Activated naive CD4-positive, alpha-beta T cell treated with anti-CD3 and anti-CD28 coated beads, Interleukin-2, amount 10 ng/mL, durations not matched to agents 7 days and 5 days (primary cell): ENCODE results near the gene MSI2.

Experiments used
- CTCF ChIA-PET: fragments of 350-600 bp; sonication (Branson Sonifier 250); formaldehyde crosslinking; loops from one replicate; lab custom pipeline; 2021; ENCODE audit warnings: antibody characterized with exemption; lab: Charles Lee
- DNase-seq: peaks from one replicate; pipeline ENCODE4 v3.0.0-alpha.2; 2020
- H3K27ac Mint-ChIP-seq: one replicate; pipeline ENCODE4 v1.8.0; 2021; ENCODE audit warnings: mild to moderate bottlenecking, moderate library complexity, mixed read lengths
- H3K27me3 Mint-ChIP-seq: one replicate; pipeline ENCODE4 v1.8.0; 2021; ENCODE audit warnings: mild to moderate bottlenecking, mixed read lengths
- H3K36me3 Mint-ChIP-seq: one replicate; pipeline ENCODE4 v1.8.0; 2021; ENCODE audit warnings: mixed read lengths
- H3K4me1 Mint-ChIP-seq: one replicate; pipeline ENCODE4 v1.8.0; 2021; ENCODE audit warnings: mixed read lengths
- H3K4me3 Mint-ChIP-seq: one replicate; pipeline ENCODE4 v1.8.0; 2021; ENCODE audit warnings: mild to moderate bottlenecking, moderate library complexity, mixed read lengths
- H3K9me3 Mint-ChIP-seq: one replicate; pipeline ENCODE4 v1.8.0; 2021; ENCODE audit warnings: mixed read lengths

MSI2 gene

DNA sequence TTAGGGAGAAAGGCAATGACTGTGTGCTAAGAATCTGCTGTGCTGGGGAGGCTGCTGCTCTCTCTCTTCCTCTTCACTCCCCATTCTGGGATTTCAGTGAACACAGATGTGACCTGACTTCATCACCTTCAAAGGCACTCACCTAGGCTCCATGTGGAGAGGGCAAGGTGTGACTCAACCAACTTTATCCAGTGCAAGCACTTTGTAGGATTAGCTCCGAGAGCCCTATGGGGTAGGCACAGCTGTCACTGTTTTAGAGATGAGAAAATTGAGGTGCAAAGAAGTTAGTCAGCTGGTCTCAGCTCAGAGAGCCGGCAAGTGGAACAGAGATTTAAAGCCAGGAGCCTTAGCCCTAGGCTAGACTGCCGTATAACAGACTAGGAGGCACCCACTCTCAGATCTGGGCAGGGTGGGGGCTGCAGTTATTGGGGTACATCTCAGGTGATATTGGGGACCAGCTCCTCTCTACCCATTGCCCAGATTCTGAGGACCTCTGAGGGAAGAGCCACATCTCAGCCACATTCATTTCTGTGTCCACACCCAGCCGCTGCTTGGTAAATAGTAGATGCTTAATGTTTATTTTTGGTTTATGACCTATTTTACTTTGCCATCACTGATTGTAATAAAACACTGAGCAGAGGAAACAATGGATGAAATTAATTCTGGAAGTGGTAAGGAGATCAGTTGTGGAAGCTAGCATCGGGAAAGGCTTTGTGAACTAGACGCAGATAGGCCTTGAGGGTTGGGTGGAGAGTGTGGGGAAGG is 350.0 kb downstream of the MSI2 start:
- peaks cover 16% of the 10 kb centered on the region for H3K36me3 Mint-ChIP-seq
- no peak for DNase-seq
- H3K27me3 Mint-ChIP-seq, result no peaks in the 10 kb centered on the region
- no peaks in the 10 kb centered on the region for H3K9me3 Mint-ChIP-seq
- H3K27ac Mint-ChIP-seq, result peak overlapping the region; percentile 94
- H3K4me3 Mint-ChIP-seq, result no peak overlapping the region
- peaks cover 70% of the 10 kb centered on the region for H3K4me1 Mint-ChIP-seq
- CTCF ChIA-PET, result interaction anchor here (0.8 to 1.3 kb wide), 2 partner anchors 8 to 66 kb away, joined by 3 to 5 read pairs; no protein-coding TSS in a partner anchor

DNA sequence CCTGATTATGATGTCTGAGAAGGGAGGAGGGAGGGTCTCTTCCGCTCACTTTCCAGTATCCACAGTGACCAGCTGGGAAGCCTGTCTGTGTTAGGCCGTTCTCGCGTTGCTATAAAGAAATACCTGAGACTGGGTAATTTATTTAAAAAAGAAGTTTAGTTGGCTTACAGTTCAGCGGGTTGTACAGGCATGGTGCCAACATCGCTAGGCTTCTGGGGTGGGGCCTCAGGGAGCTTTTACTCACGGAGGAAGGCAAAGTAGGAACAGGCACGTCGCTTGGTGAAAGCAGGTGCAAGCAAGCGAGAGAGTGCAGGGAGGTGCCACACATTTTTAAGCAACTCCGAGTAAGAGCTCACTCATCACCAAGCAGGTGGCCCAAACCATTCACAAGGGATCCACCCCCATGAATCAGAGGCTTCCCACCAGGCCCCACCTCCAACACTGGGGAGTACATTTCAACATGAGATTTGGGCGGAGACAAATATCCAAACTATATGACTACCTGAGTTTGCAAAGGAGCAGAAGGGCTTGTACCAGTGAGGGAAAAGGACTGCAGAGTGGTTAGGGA is 351.3 kb downstream of the MSI2 start:
- Mint-ChIP-seq H3K4me1 (peaks cover 62% of the 10 kb centered on the region), H3K27me3 (no peaks in the 10 kb centered on the region), H3K9me3 (no peaks in the 10 kb centered on the region), H3K4me3 (no peak overlapping the region), H3K27ac (peak overlapping the region; percentile 11), H3K36me3 (peaks cover 9% of the 10 kb centered on the region)
- CTCF ChIA-PET, result interaction anchor here (1.0 to 1.5 kb wide), 2 partner anchors 9 to 65 kb away, joined by 3 to 7 read pairs; no protein-coding TSS in a partner anchor
- no peak for DNase-seq

DNA sequence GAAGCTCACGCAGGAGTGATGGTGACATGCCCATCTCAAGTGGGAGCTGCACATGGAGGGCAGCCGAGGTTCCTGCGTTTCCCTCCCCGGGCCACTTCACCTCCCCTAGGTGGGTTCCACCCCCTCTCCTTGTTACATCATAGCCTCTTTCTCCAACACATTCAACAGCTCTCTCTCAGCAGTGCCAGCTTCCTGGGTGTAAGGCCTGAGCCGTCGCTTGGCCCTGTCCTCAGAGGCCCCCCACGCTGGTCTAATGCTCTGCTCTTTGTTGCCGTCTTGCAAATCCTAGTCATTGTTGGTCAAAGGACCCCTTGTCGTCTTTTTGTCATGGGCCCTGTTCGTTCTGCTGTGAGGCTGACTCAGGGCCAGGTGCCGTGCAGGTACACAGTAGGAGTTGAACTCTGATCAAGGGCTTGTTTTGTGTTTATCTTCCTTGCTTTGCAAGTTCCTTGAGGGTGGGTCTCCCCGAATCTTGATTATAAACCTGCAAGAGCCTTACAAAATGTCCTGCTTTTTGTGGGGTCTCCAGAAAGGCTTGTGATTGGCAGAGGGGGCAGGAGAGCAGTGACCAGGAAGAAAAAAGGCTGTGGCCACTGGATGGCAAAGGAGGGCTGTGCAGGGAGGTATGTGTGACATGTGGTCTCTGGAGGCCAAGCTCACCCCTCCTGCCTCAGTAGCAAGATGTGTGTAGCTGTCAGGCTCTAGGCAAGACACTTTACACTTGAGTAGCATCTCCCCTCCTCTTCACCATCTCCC is 352.2 kb downstream of the MSI2 start:
- CTCF ChIA-PET, result interaction anchor here (1.0 to 1.5 kb wide), 2 partner anchors 10 to 64 kb away, joined by 3 to 7 read pairs; no protein-coding TSS in a partner anchor
- H3K4me1 Mint-ChIP-seq, result peaks cover 56% of the 10 kb centered on the region
- H3K9me3 Mint-ChIP-seq, result no peaks in the 10 kb centered on the region
- DNase-seq, result no peak
- peaks cover 9% of the 10 kb centered on the region for H3K36me3 Mint-ChIP-seq
- H3K4me3 Mint-ChIP-seq, result no peak overlapping the region
- H3K27ac Mint-ChIP-seq, result no peak overlapping the region
- H3K27me3 Mint-ChIP-seq, result no peaks in the 10 kb centered on the region

DNA sequence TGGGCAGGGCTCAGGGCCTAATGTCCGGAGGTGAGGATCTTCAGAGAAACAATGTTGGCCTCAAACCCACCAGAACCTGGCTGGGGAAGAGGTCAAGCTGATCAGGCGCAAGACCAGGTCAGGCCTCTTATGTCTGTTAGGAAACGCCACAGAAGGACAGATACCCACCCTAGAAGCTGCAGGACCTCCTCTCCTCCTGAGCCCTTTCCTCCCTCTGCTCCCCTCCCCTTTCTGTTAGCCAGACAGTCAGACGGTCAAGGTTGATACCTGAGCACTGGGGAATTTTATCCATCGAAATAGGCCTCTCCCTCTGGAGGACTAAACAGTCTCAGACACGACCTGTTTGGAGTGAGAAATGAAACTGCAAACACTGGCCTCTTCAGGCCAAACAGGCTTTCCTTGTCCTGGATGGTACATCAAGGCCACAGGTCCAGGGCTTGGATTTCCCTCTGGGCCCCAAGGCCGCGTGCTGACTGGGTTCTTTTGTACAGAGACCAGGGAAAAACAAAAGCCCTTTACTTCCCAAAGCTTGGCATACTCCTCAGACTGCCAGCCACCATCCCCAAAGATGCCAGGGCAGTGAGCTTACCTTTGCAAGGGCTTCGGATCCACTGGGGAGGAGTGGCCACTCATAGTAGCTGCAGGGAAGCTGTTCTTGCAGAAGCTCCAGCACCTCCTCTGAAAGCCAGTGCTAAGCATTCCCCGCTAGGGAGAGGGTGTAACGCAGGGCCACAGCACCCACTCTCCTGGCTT is 353.0 kb downstream of the MSI2 start:
- CTCF ChIA-PET, result interaction anchor here (1.1 kb wide), 2 partner anchors 11 to 63 kb away, joined by 3 read pairs; no protein-coding TSS in a partner anchor
- Mint-ChIP-seq H3K4me3 (no peak overlapping the region), H3K27ac (no peak overlapping the region), H3K27me3 (no peaks in the 10 kb centered on the region), H3K9me3 (no peaks in the 10 kb centered on the region), H3K4me1 (peaks cover 49% of the 10 kb centered on the region), H3K36me3 (peaks cover 9% of the 10 kb centered on the region)
- no peak for DNase-seq

DNA sequence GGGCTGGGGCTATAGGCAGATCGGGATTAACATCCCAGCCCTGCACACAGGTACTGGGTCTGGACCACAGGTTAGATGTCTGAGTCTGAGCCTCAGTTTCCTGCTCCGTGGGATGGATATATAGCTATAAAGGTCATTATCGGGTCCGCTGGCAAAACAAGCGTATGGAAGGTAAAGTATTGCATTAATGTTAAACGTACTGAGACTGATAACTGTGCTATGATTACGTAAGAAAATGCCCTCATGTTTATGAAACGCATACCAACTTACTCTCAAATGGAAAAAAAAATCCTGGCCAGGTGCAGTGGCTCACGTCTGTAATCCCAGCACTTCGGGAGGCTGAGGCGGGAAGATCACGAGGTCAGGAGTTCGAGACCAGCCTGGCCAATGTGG is 353.6 kb downstream of the MSI2 start:
- Mint-ChIP-seq H3K9me3 (no peaks in the 10 kb centered on the region), H3K4me3 (no peak overlapping the region), H3K36me3 (peaks cover 9% of the 10 kb centered on the region), H3K4me1 (peaks cover 43% of the 10 kb centered on the region), H3K27me3 (no peaks in the 10 kb centered on the region), H3K27ac (no peak overlapping the region)
- CTCF ChIA-PET, result interaction anchor here (0.6 to 1.1 kb wide), 3 partner anchors 11 to 95 kb away, joined by 3 read pairs; no protein-coding TSS in a partner anchor
- no peak for DNase-seq

DNA sequence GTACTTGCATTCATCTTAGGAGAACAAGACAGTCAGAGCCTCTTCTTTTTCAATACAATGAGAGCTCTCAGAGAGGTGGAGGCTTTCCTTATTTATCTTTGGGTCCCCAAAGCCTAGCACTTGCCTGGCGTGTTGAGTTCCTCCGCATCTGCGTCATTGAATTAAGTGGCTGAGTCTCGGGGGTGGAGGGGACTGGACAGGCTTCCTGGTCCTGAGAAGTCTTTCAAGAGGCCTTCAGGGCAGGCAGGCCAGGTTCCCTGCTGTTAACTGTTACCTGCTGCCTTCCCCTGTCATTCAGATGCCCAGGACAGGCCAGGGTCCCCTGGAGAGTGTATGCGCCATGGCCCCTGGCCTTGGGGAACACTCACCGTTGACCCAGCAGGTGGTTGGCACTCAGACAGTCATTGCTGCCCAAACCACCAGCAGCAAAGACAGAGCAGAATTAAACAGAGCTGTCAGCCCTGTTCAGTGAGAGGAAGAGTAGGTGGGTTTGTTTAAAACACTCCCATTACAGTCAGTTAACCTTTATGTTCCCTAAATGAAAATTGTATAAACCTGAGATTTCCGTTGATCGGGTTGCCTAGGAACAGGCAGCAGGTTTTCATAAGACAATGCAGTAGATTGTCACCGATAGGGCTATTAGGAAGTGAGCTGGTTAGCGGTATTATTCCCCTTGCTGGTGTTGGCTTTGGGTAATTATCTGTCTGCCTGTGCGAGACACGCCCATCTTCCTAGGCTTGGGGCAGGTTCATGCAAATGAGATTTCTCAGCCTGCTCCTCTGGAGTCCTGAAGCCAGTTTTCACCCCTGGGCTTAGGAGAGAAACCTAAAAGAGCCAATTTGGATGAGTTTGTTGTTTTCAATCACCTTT is 356.1 kb downstream of the MSI2 start:
- H3K9me3 Mint-ChIP-seq, result no peaks in the 10 kb centered on the region
- no peaks in the 10 kb centered on the region for H3K27me3 Mint-ChIP-seq
- CTCF ChIA-PET, result interaction anchor here (1.2 kb wide), 1 partner anchor 14 kb away, joined by 3 read pairs; no protein-coding TSS in a partner anchor
- H3K27ac Mint-ChIP-seq, result peak overlapping the region; percentile 4
- peaks cover 17% of the 10 kb centered on the region for H3K4me1 Mint-ChIP-seq
- no peak for DNase-seq
- H3K36me3 Mint-ChIP-seq, result peaks cover 20% of the 10 kb centered on the region
- no peak overlapping the region for H3K4me3 Mint-ChIP-seq

DNA sequence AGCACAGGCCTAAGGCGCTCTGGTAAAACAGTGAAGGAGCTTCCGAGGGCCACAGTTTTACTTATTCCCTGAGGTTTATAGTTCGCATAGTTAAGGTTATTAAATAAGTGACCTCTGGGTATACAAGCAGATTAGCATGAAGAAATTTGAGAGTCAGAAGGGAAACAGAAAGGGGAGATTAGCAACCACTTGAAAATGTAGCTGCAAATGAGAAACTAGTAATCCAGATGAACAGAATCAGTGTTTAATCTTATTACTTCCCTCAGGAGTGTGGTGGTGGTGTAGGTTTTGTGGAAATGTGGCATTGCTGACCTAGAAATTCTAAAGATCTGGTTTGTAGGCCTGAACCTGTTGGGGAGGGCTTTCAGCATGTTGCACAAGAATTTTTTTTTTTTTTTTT is 358.4 kb downstream of the MSI2 start:
- H3K4me3 Mint-ChIP-seq, result no peak overlapping the region
- H3K9me3 Mint-ChIP-seq, result no peaks in the 10 kb centered on the region
- no peak for DNase-seq
- CTCF ChIA-PET, result interaction anchor here (0.7 kb wide), 1 partner anchor 17 kb away, joined by 3 read pairs; no protein-coding TSS in a partner anchor
- H3K27ac Mint-ChIP-seq, result no peak overlapping the region
- no peaks in the 10 kb centered on the region for H3K27me3 Mint-ChIP-seq
- H3K36me3 Mint-ChIP-seq, result peaks cover 24% of the 10 kb centered on the region
- H3K4me1 Mint-ChIP-seq, result peaks cover 8% of the 10 kb centered on the region

DNA sequence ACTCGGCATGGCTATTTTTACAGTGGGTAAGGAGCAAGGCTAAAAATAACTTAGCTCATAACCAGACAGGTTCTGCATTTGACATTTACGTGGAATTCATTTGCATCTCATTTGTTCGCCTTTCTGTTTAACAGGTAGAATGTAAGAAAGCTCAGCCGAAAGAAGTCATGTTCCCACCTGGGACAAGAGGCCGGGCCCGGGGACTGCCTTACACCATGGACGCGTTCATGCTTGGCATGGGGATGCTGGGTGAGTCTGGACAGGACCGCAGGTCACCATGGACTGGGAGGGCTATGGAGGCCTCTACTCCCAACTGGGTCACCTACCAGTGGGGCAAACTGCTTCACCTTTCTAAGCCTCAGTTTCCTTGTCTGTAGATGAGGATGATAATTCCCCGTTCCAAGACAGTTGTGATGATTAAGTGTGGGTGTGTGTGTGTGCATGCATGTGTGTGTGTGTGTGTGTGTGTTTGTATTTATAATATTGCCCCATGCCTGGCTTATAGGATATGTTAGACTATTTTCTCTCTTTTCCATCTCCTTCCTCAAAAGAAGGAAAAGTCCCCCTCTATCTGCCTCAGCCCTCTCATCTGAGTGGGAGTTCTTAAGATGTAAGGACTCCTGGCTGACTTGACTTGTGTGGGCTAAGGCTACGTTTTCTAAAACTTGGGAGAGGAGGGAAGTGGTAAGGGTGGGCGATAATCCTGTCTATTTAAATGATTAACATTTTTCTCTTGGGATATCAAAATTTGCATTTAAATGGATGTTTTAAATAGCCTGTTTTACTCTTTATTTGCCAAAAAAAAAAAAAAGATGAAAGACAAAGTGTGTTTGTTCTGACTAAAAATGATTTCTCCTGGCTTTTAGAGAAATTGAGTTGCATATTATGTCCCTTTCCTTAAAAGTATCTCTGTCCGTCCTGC is 359.8 kb downstream of the MSI2 start:
- Mint-ChIP-seq H3K27ac (no peak overlapping the region), H3K4me1 (peaks cover 8% of the 10 kb centered on the region), H3K4me3 (no peak overlapping the region), H3K27me3 (no peaks in the 10 kb centered on the region), H3K9me3 (no peaks in the 10 kb centered on the region), H3K36me3 (peaks cover 25% of the 10 kb centered on the region)
- DNase-seq, result no peak
- CTCF ChIA-PET, result no interaction called here

DNA sequence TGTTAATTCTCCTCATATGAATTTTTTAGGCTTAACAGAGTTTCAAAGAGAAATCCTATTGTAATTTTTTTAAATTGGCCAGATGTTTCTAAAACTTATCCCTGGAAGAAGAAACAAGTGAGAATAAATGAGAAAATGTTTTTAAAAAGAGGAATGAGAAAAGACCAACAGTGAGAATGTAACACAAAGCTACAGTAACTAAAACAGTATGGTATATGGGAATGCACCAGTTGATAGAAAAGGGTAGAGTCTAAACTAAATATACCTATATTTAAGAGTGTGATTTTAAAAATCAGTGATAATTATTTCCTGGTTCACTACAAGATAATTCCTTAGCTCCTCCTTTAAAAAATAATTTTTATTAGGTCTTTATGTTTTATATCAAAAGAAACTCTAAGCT is 360.9 kb downstream of the MSI2 start:
- no peak for DNase-seq
- Mint-ChIP-seq H3K9me3 (no peaks in the 10 kb centered on the region), H3K4me1 (peaks cover 8% of the 10 kb centered on the region), H3K27ac (no peak overlapping the region), H3K27me3 (no peaks in the 10 kb centered on the region), H3K36me3 (peaks cover 25% of the 10 kb centered on the region), H3K4me3 (no peak overlapping the region)
- CTCF ChIA-PET, result interaction anchor here (1.3 kb wide), 1 partner anchor 19 kb away, joined by 4 read pairs; no protein-coding TSS in a partner anchor

DNA sequence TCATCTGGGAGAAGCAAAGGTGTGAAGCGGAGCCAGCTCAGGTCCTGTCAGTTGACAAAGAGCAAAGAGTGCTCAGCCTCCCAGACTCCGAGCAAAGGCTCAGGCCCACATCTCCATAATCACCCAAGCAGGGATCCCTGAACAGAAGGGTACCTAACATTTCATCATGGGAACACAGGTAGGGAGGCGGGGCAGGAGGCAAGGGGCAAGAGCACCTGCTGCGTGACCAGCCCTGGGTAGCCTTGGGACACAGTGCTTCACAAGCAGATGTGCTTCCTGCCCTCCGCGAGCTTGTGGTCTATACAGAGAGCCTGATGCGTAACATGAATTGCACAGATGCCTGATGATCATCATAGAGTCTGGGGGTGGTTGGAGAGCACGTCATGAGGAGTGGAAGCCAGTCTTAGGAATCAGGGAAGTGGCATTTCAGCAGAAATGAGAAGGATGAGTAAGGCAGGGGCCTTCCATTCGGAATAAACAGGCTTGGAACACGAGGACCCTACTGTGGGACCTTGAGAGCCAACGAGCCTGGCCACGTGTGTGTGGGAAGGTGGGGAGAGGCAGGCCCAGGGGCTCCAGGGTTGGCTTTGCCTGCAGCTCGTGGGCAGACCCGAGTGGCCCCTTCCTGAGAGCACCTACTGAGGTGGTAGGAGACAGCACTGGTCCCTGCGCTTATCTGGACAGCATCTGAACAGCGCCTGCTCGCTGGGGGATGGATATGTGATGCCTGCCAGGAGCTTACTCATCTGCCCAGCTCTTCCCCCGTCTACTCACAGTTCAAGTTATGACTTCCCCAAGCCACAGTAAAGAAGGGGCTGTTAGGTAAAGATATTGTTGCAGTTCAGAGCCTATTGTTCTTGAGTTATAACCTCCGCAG is 363.0 kb downstream of the MSI2 start:
- no peak overlapping the region for H3K27ac Mint-ChIP-seq
- CTCF ChIA-PET, result no interaction called here
- H3K36me3 Mint-ChIP-seq, result peaks cover 25% of the 10 kb centered on the region
- no peak for DNase-seq
- H3K9me3 Mint-ChIP-seq, result no peaks in the 10 kb centered on the region
- H3K27me3 Mint-ChIP-seq, result no peaks in the 10 kb centered on the region
- H3K4me1 Mint-ChIP-seq, result no peaks in the 10 kb centered on the region
- H3K4me3 Mint-ChIP-seq, result no peak overlapping the region

DNA sequence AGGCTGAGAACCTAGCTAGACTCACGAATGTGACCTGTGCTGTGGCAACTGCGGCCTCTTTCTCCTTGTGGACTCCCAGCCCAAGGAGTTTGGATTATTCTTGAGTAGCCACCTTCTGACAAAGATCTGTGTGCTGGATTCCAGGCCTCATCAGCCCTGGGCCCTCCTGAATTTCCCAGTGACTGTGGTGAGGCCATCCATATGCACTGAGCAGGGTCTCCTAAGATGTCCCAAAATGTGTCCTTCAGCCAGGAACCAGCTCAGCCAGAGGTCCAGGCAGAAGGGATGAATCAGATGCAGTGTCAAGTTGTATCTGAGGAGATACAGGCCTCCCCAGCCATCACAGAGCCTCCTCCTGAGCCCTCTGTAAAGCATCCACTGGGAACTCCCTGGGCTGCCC is 364.3 kb downstream of the MSI2 start:
- H3K27me3 Mint-ChIP-seq, result no peaks in the 10 kb centered on the region
- DNase-seq, result no peak
- no peaks in the 10 kb centered on the region for H3K9me3 Mint-ChIP-seq
- CTCF ChIA-PET, result no interaction called here
- no peak overlapping the region for H3K27ac Mint-ChIP-seq
- H3K36me3 Mint-ChIP-seq, result peaks cover 25% of the 10 kb centered on the region
- H3K4me3 Mint-ChIP-seq, result no peak overlapping the region
- no peaks in the 10 kb centered on the region for H3K4me1 Mint-ChIP-seq
